HG03045 (cell line): ENCODE measurements around the gene SPATA13.
"Not testable (repeated sequence)": the region's sequence is repeated elsewhere in the genome, so short reads cannot be mapped to it uniquely, and the experiment has no call there.

Experiments
- ATAC-seq: cut with Tn5 transposase; IDR thresholded peaks from one replicate; pipeline ENCODE4 v1.9.1; 2021; ENCODE audit warnings: mild to moderate bottlenecking, moderate library complexity; ENCODE audit not compliant: unreplicated experiment

The SPATA13 gene

GRCh38 chr13:24194447-24194846, 33.9 kb downstream of the SPATA13 start:
- no peak for ATAC-seq

GRCh38 chr13:24195626-24196025, 35.1 kb downstream of the SPATA13 start:
- no peak for ATAC-seq

- ATAC-seq = no peak
These were observed 36.2 kb downstream of the SPATA13 start for GRCh38 chr13:24196593-24197197.

- ATAC-seq = no peak
These were observed 38.5 kb downstream of the SPATA13 start for GRCh38 chr13:24199016-24199415.

- ATAC-seq = no peak
These were observed 41.7 kb downstream of the SPATA13 start for GRCh38 chr13:24202215-24202614.

GRCh38 chr13:24203273-24203672, 42.8 kb downstream of the SPATA13 start:
- no peak for ATAC-seq

GRCh38 chr13:24203811-24204210, 43.3 kb downstream of the SPATA13 start:
- no peak for ATAC-seq

- ATAC-seq = not testable (repeated sequence)
These were observed 44.6 kb downstream of the SPATA13 start for GRCh38 chr13:24205076-24205475.

GRCh38 chr13:24207841-24208667, 47.5 kb downstream of the SPATA13 start:
- ATAC-seq = no peak

- no peak for ATAC-seq
These were observed 48.6 kb downstream of the SPATA13 start for GRCh38 chr13:24209138-24209537.

GRCh38 chr13:24212254-24212653, 51.7 kb downstream of the SPATA13 start:
- no peak for ATAC-seq

- ATAC-seq = no peak
These were observed 52.2 kb downstream of the SPATA13 start for GRCh38 chr13:24212674-24213073.

GRCh38 chr13:24213932-24214331, 53.4 kb downstream of the SPATA13 start:
- no peak for ATAC-seq

- peak; percentile 55 for ATAC-seq
These were observed 54.0 kb downstream of the SPATA13 start for GRCh38 chr13:24214528-24214927.

- no peak for ATAC-seq
These were observed 54.6 kb downstream of the SPATA13 start for GRCh38 chr13:24215126-24215525.

- no peak for ATAC-seq
These were observed 55.2 kb downstream of the SPATA13 start for GRCh38 chr13:24215732-24216131.

- ATAC-seq = no peak
These were observed 55.7 kb downstream of the SPATA13 start for GRCh38 chr13:24216176-24216575.

GRCh38 chr13:24216779-24217178, 56.3 kb downstream of the SPATA13 start:
- ATAC-seq = peak; percentile 31

GRCh38 chr13:24217601-24218281, 57.2 kb downstream of the SPATA13 start:
- peak; percentile 55 for ATAC-seq

GRCh38 chr13:24218338-24218737, 57.8 kb downstream of the SPATA13 start:
- no peak for ATAC-seq

- no peak for ATAC-seq
These were observed 58.5 kb downstream of the SPATA13 start for GRCh38 chr13:24218977-24219376.
